ENCODE data around the gene BRIP1. TPM values are rescaled to one million over a fixed set of nuclear protein-coding genes. Genes with fewer than 3 reads are reported as not detected.
A peak's percentile ranks its signal among the peaks of the same experiment; 100 is the strongest.

BRIP1 gene
- total and polyA plus RNA-seq, 9 of the 15 experiments (the other 6 are each of a cell fraction or from before 2014, with no cell fraction given), result 2.4 to 17.5 (median 11.2) TPM

GRCh38 chr17:61750656-61751055 is 112.7 kb downstream of the BRIP1 start:
- H3K27ac ChIP-seq (ENCODE audit: extremely low read depth, low read depth, low read length), result no peak overlapping the region
- no peak overlapping the region for H2AFZ ChIP-seq (ENCODE audit: low read depth, low read length)
- intact Hi-C loops (cut with micrococcal nuclease), result no loop called here
- FAIRE-seq, result no peak
- H3K9ac ChIP-seq (ENCODE audit: insufficient read depth in 1 of 2, low read depth in 2 of 2, low read length in 2 of 2), result no peak overlapping the region
- CTCF ChIA-PET (ENCODE audit: low intra/inter-chr PET ratio), result no interaction called here
- H3K4me3 ChIP-seq, result no peak overlapping the region
- no peaks in the 10 kb centered on the region for H3K27me3 ChIP-seq (ENCODE audit: control insufficient read depth in 2 of 2, insufficient read depth in 2 of 2, low read length in 2 of 2)
- no TSS peak for BruUV-seq (replicated peaks)
- H3K36me3 ChIP-seq (ENCODE audit: control insufficient read depth, insufficient read depth, low read length), result 0 out of 3 replicates have a peak, but pooled peaks cover 3% of the 10 kb centered on the region
- no peaks in the 10 kb centered on the region for H4K20me1 ChIP-seq (replicated peaks; ENCODE audit: control insufficient read depth, insufficient read depth, low read length)
- WGBS (ENCODE audit: insufficient coverage, low coverage, missing lambda C conversion rate), result 84% methylated on average over 1 of the region's 1 CpG
- H3K4me2 ChIP-seq (ENCODE audit: insufficient read depth, low read length), result no peak overlapping the region
- in situ Hi-C loops (cut with MboI), result no loop called here
- H3K9me1 ChIP-seq (ENCODE audit: control insufficient read depth, insufficient read depth, low read length), result no peaks in the 10 kb centered on the region
- H3K4me1 ChIP-seq (replicated peaks in 1 of 2; ENCODE audit: control insufficient read depth in 2 of 2, insufficient read depth in 2 of 2, low read length in 2 of 2), result no peaks in the 10 kb centered on the region
- no peak for ATAC-seq
- POLR2A ChIA-PET, result no interaction called here
- no peaks in the 10 kb centered on the region for H3K79me2 ChIP-seq (ENCODE audit: control insufficient read depth, insufficient read depth, low read length)
- DNase-seq (ENCODE audit: extremely low read depth in 1 of 4, low spot score in 3 of 4), result no peak
- H3K9me3 ChIP-seq (replicated peaks; ENCODE audit: control insufficient read depth, insufficient read depth, low read depth, low read length), result no peaks in the 10 kb centered on the region
- TF ChIP-seq POLR2B (IDR thresholded peaks at IDR 0.05; ENCODE audit: low read depth, partially characterized antibody) (no peak), ZBTB11 (CRISPR knock-in tag; IDR thresholded peaks at IDR 0.05) (peak in 1 of 3 experiments; percentile 93; a peak in 2 of 6 replicates), TCF3 (CRISPR knock-in tag; IDR thresholded peaks at IDR 0.05) (no peak), ZNF318 (IDR thresholded peaks at IDR 0.05; ENCODE audit: borderline replicate concordance in 1 of 2, low read depth in 1 of 2) (no peak), THAP12 (CRISPR knock-in tag; IDR thresholded peaks at IDR 0.05) (no peak), RBM25 (IDR thresholded peaks at IDR 0.05; ENCODE audit: low read depth, low read length, severe bottlenecking) (no peak), PHF20 (IDR thresholded peaks at IDR 0.05; ENCODE audit: partially characterized antibody) (no peak)
